AG04450 (cell line): ENCODE measurements around the gene UBAP1L. TPM values are rescaled to one million over a fixed set of nuclear protein-coding genes. Genes with fewer than 3 reads are reported as not detected.

Experiments
- CTCF ChIA-PET: fragments of 300-600, 350-600 bp; formaldehyde crosslinking; extraction: SDS; loops from one replicate; lab custom pipeline; 2022; ENCODE audit warnings: antibody characterized with exemption, inconsistent platforms; lab: Charles Lee
- POLR2A ChIA-PET: fragments of 350-600 bp; formaldehyde crosslinking; extraction: SDS; loops from one replicate; lab custom pipeline; 2021; ENCODE audit warnings: antibody characterized with exemption, inconsistent platforms; lab: Yijun Ruan, JAX
- DNase-seq: peaks from one replicate; pipeline ENCODE4 v3.0.0-alpha.2; 2011; ENCODE audit warnings: low read depth, low spot score
- H3K27ac ChIP-seq: one replicate; pipeline ENCODE4 v1.5.1; 2012; ENCODE audit warnings: low read depth, low read length, control low read depth
- H3K27me3 ChIP-seq: one replicate; pipeline ENCODE4 v1.6.0; 2012; ENCODE audit warnings: low read length; ENCODE audit not compliant: control insufficient read depth, insufficient read depth
- H3K4me3 ChIP-seq: 2 replicates; pipeline ENCODE4 v1.5.1; 2011; ENCODE audit warnings: mild to moderate bottlenecking, low read depth, low read length, control low read depth
- H3K9me3 ChIP-seq: 2 replicates; pipeline ENCODE4 v1.5.1; 2012; ENCODE audit warnings: low read length; ENCODE audit not compliant: control insufficient read depth, insufficient read depth
- CTCF ChIP-seq: IDR thresholded peaks from 2 replicates; pipeline ENCODE4 v1.5.1; 2011; ENCODE audit warnings: low read depth, low read length, control low read depth, inconsistent platforms
- polyA plus RNA-seq: library from polyadenylated mRNA; depleted of rRNA; stranded (reverse); fragments of >200 nt; gene quantifications from 2 replicates; pipeline ENCODE4 v1.2.3, GENCODE V29; 2011

The UBAP1L gene
- polyA plus RNA-seq, 1 experiment = 0.46 TPM

GRCh38 chr15:65097651-65098263 is 17.2 kb downstream of the UBAP1L start:
- DNase-seq = no peak
- TF ChIP-seq CTCF = no peak
- no peak overlapping the region for H3K27ac ChIP-seq
- H3K4me3 ChIP-seq = no peak overlapping the region
- ChIA-PET CTCF (no interaction called here), POLR2A (no interaction called here)
- no peaks in the 10 kb centered on the region for H3K27me3 ChIP-seq
- no peaks in the 10 kb centered on the region for H3K9me3 ChIP-seq

- ChIA-PET POLR2A (no interaction called here), CTCF (interaction anchor here (1.6 kb wide), 2 partner anchors 42 to 63 kb away, joined by 5 to 10 read pairs; no protein-coding TSS in a partner anchor)
- no peaks in the 10 kb centered on the region for H3K27me3 ChIP-seq
- DNase-seq = no peak
- H3K4me3 ChIP-seq = no peak overlapping the region
- TF ChIP-seq CTCF = no peak
- H3K27ac ChIP-seq = no peak overlapping the region
- no peaks in the 10 kb centered on the region for H3K9me3 ChIP-seq
Observed at GRCh38 chr15:65096481-65097385, 18.3 kb downstream of the UBAP1L start.

- no peak for DNase-seq
- Histone ChIP-seq H3K9me3 (no peaks in the 10 kb centered on the region), H3K4me3 (no peak overlapping the region), H3K27ac (no peak overlapping the region), H3K27me3 (no peaks in the 10 kb centered on the region)
- CTCF ChIA-PET = interaction anchor here (0.6 to 1.6 kb wide), 4 partner anchors 9 to 62 kb away, joined by 3 to 10 read pairs (median 4); no protein-coding TSS in a partner anchor
- TF ChIP-seq CTCF = no peak
- POLR2A ChIA-PET = no interaction called here
Observed at GRCh38 chr15:65095747-65096104, 19.3 kb downstream of the UBAP1L start.

- ChIA-PET CTCF (interaction anchor here (0.6 to 1.6 kb wide), 4 partner anchors 9 to 61 kb away, joined by 3 to 10 read pairs (median 4); no protein-coding TSS in a partner anchor), POLR2A (no interaction called here)
- Histone ChIP-seq H3K9me3 (no peaks in the 10 kb centered on the region), H3K27ac (no peak overlapping the region), H3K4me3 (no peak overlapping the region), H3K27me3 (no peaks in the 10 kb centered on the region)
- DNase-seq = no peak
- no peak for TF ChIP-seq CTCF
Observed at GRCh38 chr15:65095011-65095746, 19.8 kb downstream of the UBAP1L start.
